Neural crest cell (in vitro differentiated cells): ENCODE measurements around the gene COL6A1. TPM values are rescaled to one million over a fixed set of nuclear protein-coding genes. Genes with fewer than 3 reads are reported as not detected.
A peak's percentile ranks its signal among the peaks of the same experiment; 100 is the strongest.

Source experiments
- DNase-seq: peaks from one replicate; pipeline ENCODE4 v3.0.0; 2021; ENCODE audit warnings: low read depth, mixed read lengths, low spot score
- H3K27ac Mint-ChIP-seq: one replicate; pipeline ENCODE4 v1.8.0; 2021; ENCODE audit warnings: mild to moderate bottlenecking, mixed read lengths; ENCODE audit not compliant: unreplicated experiment
- H3K27me3 Mint-ChIP-seq: 2 replicates; pipeline ENCODE4 v1.8.0; 2021; ENCODE audit warnings: low read depth, mild to moderate bottlenecking, mixed read lengths
- H3K36me3 Mint-ChIP-seq: 2 replicates; pipeline ENCODE4 v1.8.0; 2021; ENCODE audit warnings: low read depth, mild to moderate bottlenecking, mixed read lengths
- H3K4me1 Mint-ChIP-seq: 2 replicates; pipeline ENCODE4 v1.8.0; 2021; ENCODE audit warnings: mixed read lengths
- H3K4me3 Mint-ChIP-seq: one replicate; pipeline ENCODE4 v1.8.0; 2021; ENCODE audit warnings: mild to moderate bottlenecking, mixed read lengths
- H3K9me3 Mint-ChIP-seq: 2 replicates; pipeline ENCODE4 v1.8.0; 2021; ENCODE audit warnings: mixed read lengths
- total RNA-seq: library from RNA; stranded (reverse); gene quantifications from 2 replicates; pipeline ENCODE4 v1.2.1, GENCODE V29; 2021
- TF ChIP-seq, protein P1 (sequence below): fragments of 200-600 bp; sonication (generic); conservative IDR thresholded peaks from 2 replicates; pipeline ENCODE4 v1.5.0; 2021; ENCODE audit warnings: antibody characterized with exemption, mild to moderate bottlenecking

Gene COL6A1
- total RNA-seq, 1 donor from 2014 or later, result 120 TPM

DNA sequence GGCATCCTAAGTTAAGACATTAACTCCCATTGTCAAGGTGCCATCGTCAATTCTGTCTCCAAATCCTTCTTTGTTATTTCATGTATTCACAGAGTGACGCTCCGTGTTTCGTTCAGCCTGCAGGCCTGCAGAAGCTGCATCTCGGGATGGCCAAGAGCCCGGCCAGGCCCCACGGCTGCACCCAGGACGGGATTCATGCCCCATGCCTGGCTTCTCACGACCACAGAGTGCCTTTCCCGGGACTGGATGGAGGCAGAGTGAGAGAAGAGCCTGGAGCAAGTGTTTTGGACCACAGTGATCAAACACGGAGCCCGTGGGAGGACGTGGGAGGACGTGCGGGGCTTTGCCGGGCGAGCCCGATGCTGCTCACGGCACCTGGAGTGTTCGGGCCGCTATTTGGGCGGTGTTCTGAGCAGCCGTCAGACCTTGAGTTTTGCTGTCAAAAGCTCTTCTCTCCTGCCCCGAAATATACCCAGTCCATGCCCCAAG, 56.8 kb downstream of the COL6A1 start:
- Mint-ChIP-seq H3K36me3 (no peaks in the 10 kb centered on the region), H3K27me3 (no peaks in the 10 kb centered on the region), H3K4me1 (no peaks in the 10 kb centered on the region), H3K27ac (peak overlapping the region; percentile 50), H3K9me3 (no peaks in the 10 kb centered on the region), H3K4me3 (no peak overlapping the region)
- no peak for DNase-seq
- TF ChIP-seq, protein P1, sequence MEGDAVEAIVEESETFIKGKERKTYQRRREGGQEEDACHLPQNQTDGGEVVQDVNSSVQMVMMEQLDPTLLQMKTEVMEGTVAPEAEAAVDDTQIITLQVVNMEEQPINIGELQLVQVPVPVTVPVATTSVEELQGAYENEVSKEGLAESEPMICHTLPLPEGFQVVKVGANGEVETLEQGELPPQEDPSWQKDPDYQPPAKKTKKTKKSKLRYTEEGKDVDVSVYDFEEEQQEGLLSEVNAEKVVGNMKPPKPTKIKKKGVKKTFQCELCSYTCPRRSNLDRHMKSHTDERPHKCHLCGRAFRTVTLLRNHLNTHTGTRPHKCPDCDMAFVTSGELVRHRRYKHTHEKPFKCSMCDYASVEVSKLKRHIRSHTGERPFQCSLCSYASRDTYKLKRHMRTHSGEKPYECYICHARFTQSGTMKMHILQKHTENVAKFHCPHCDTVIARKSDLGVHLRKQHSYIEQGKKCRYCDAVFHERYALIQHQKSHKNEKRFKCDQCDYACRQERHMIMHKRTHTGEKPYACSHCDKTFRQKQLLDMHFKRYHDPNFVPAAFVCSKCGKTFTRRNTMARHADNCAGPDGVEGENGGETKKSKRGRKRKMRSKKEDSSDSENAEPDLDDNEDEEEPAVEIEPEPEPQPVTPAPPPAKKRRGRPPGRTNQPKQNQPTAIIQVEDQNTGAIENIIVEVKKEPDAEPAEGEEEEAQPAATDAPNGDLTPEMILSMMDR, result no peak

DNA sequence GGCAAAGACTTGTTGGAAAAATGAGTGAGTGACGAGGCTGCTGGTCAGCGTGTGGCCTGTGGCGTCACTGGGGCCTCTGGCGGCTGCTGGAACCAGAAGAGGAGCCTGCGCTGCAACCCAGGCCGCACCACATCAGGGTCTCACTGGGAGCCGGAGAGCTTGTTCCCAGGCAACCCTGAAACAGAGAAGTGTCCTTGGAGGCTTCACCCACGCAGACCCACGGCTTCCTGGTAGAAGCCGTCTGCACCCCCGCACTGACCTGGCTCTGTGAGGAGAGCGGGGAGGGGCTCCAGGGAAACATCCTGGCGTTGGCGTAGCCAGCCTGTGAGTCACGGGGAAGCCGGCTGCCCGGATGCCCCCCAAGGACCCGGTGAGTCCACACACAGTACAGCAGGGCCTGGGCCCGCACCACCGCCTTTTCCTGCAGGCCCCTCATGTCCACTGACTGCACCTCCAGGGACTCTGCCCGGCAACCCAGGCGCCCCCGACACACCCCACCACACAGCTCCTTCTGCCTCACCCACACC, 57.4 kb downstream of the COL6A1 start:
- no peaks in the 10 kb centered on the region for H3K27me3 Mint-ChIP-seq
- no peaks in the 10 kb centered on the region for H3K9me3 Mint-ChIP-seq
- H3K27ac Mint-ChIP-seq, result no peak overlapping the region
- no peaks in the 10 kb centered on the region for H3K36me3 Mint-ChIP-seq
- no peak overlapping the region for H3K4me3 Mint-ChIP-seq
- H3K4me1 Mint-ChIP-seq, result no peaks in the 10 kb centered on the region
- no peak for DNase-seq
- TF ChIP-seq, protein P1, result no peak

DNA sequence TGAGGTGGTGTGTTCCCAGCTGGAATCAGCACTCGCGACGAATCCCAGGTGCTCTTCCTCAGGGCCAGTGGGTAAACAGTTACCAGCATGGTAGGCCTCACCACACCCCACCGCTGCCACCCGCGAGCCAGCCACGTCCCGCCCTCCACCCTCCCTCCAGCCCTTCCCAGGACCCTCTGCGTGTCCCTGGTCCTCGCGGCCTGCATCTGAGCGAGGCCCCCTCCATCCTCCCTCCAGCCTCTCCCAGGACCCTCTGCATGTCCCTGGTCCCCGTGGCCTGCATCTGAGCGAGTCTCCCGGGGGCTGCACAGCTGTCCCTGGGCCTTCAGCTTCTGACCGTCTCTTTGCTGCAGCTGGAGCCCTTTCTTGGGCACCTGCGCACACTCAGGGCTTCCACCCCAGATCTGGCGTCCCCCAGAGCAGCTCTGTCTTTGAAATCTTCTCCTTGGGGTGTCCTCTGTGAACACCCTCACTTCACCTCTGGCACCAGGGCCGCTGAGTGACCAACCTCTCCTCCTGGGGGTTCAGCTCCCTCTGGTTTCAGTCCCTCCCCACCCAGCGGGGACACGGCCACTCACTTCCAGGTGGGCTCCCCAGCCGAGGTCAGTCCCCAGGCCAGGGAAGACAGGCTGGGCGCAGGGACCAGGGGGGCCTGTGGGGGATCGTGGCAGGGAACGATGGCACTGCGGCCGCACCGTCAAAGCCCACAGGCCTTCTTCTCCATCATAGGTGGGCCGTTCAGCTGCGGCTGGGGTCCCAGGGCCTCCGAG, 58.5 kb downstream of the COL6A1 start:
- Mint-ChIP-seq H3K4me1 (no peaks in the 10 kb centered on the region), H3K27ac (no peak overlapping the region), H3K9me3 (no peaks in the 10 kb centered on the region), H3K4me3 (no peak overlapping the region), H3K27me3 (no peaks in the 10 kb centered on the region), H3K36me3 (no peaks in the 10 kb centered on the region)
- TF ChIP-seq, protein P1, result no peak
- no peak for DNase-seq

DNA sequence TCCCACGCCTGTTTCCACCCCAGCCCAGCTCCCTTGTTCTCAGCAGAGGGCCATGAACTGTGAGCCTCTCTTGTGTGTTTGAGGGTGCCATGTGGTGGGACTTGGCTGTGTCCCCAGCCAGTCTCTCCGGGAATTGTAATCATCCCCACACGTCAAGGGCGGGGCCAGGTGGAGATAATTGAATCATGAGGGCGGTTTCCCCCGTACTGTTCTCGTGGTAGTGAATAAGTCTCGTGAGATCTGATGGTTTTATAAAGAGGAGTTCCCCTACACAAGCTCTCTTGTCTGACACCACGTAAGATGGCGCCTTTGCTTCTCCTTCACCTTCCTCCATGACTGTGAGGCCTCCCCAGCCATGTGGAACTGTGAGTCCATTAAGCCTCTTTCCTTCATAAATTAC, 59.1 kb downstream of the COL6A1 start:
- Mint-ChIP-seq H3K36me3 (no peaks in the 10 kb centered on the region), H3K27me3 (no peaks in the 10 kb centered on the region), H3K27ac (peak overlapping the region; percentile 37), H3K4me1 (no peaks in the 10 kb centered on the region), H3K4me3 (no peak overlapping the region), H3K9me3 (no peaks in the 10 kb centered on the region)
- no peak for DNase-seq
- TF ChIP-seq, protein P1, result no peak

DNA sequence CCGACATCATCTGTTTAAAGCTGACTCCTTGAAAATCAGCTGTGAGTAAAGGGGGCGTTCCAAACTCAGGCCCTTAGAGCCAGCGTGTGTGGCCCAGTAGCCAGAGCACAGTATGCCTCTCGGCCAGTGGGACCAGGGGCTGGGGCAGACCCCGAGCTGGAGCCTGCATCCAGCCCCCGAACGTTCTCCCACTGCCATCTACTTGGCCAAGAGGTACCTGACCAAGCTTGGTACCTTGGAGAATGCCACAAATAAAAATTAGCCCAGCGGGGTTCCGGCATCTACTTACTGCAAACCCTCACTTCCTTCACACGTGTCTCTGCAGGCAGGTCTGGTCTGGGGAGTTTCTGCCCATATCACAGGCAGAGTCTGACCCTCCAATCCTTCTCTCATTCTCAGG, 59.6 kb downstream of the COL6A1 start:
- Mint-ChIP-seq H3K4me1 (no peaks in the 10 kb centered on the region), H3K27me3 (no peaks in the 10 kb centered on the region), H3K9me3 (no peaks in the 10 kb centered on the region), H3K27ac (no peak overlapping the region), H3K4me3 (no peak overlapping the region), H3K36me3 (no peaks in the 10 kb centered on the region)
- TF ChIP-seq, protein P1, result no peak
- no peak for DNase-seq
